GM13977 (cell line): ENCODE results near the gene RBM26.

ENCODE experiments used
- DNase-seq: peaks from one replicate; pipeline ENCODE4 v3.0.0; 2012; ENCODE audit warnings: low spot score
- in situ Hi-C: fragments of 300-500 bp; cut with MboI; formaldehyde crosslinking; loops from one replicate; pipeline ENCODE4 v1.12.0; 2022; ENCODE audit warnings: low sequenced_read_pairs, low pct_unique_long_range_greater_than_20kb, mixed read lengths, inconsistent platforms; ENCODE audit not compliant: unreplicated experiment
- TF ChIP-seq, protein P1 (sequence below): IDR thresholded peaks from 2 replicates; pipeline ENCODE4 v1.5.1; 2012; ENCODE audit warnings: mild to moderate bottlenecking, control low read depth; ENCODE audit not compliant: insufficient read depth; ENCODE audit errors: extremely low read depth, missing control alignments

The RBM26 gene

DNA sequence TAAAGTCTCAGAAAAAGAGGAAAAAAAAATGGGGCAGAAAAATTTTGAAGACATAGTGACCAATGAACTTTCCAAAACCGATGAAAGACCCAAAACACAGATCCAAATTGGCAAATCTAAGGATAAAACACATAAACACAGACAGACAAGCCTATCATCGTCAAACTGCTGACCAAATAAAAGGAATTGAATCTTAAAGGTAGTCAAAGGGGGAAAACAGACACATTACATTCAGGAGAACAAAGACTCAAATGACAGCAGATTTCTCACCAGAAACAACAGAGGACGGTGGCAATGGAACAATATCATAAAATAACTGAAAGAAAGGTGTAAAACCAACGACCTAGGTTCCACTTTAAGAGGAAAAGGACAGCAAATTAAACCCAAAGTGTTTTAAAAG, 10.2 kb downstream of the RBM26 start:
- TF ChIP-seq, protein P1, sequence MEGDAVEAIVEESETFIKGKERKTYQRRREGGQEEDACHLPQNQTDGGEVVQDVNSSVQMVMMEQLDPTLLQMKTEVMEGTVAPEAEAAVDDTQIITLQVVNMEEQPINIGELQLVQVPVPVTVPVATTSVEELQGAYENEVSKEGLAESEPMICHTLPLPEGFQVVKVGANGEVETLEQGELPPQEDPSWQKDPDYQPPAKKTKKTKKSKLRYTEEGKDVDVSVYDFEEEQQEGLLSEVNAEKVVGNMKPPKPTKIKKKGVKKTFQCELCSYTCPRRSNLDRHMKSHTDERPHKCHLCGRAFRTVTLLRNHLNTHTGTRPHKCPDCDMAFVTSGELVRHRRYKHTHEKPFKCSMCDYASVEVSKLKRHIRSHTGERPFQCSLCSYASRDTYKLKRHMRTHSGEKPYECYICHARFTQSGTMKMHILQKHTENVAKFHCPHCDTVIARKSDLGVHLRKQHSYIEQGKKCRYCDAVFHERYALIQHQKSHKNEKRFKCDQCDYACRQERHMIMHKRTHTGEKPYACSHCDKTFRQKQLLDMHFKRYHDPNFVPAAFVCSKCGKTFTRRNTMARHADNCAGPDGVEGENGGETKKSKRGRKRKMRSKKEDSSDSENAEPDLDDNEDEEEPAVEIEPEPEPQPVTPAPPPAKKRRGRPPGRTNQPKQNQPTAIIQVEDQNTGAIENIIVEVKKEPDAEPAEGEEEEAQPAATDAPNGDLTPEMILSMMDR: no peak
- in situ Hi-C loops: no loop called here
- DNase-seq: no peak

DNA sequence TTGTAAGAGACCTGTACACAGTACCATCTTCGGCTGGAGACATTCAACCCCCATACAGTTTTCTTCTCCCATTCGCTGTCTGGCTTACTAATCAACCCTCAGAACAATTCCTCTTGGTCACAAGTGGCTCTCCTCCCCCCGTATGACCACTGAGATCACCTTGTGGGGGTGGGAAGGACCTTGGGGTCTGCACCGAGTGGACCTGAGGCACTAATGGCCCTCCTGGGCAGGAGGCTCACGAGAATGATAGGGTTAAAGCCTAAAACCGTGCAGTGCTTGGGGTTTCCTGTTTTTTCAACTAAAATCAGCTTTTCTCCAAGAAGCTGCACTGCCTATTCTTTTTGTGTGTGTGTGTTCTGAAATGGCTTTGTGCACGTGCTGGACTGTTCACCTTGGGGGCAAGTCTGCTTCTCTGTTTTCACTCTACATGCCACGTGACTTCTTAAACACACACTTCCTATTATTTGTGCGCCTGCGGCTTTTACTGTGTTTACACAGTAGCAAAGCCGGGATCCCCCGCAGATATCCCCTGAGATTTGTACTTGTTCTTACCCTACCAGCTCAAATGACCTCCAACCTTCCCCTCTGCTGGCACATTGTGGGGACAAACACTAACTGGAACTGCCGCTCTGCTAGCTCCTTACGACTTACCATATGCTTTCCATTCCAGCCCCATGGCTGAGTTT, 12.3 kb downstream of the RBM26 start:
- TF ChIP-seq, protein P1: no peak
- DNase-seq: no peak
- in situ Hi-C loops: no loop called here

DNA sequence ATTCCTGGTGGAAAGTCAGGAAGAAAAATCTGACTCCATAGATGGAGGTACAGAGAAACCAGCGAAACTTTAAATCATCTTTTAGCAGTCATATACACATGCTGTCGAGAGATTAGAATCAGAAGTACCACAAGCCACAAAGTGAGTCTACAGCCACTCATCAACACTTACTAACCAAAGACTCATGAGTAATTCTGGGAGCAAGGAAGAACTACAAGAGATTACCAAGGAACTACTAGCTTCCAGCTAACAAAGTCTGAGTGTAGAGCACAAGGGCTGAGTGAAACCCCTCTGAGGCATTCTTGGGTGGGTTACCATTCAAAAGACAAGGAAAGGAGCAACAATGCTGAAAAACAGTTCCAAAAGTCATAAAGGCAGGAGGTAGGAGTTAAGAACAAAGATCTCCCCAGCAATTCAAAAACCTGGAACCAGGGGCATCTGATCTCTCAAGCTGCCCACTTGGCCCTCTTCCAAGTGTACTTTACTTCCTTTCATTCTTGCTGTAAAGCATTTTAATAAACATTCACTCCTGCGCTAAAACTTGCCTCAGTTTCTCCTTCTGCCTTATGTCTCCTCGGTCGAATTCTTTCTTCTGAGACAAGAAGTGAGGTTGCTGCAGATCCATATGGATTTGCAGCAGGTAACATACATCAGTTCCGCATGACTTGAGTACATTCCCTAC, 13.0 kb downstream of the RBM26 start:
- DNase-seq: no peak
- in situ Hi-C loops: no loop called here
- TF ChIP-seq, protein P1: no peak

DNA sequence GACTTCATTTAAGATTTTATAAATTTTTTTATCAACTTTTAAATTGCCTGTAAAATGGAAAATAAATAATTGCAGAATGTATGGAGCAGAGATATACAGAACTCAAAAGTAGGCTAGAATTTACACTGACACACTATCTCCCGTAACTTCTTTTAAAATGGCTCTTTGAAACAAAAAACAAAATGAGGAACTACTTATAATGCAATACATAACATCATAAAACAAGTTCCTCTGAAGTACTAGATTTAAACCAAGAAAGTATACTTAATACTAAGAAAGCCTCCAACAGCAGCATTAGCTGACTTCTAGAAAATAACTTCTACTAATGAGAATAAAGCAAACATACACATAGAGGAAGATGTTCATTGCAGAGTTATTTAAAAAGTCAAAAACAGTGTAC, 17.0 kb downstream of the RBM26 start:
- TF ChIP-seq, protein P1: no peak
- DNase-seq: no peak
- in situ Hi-C loops: no loop called here

DNA sequence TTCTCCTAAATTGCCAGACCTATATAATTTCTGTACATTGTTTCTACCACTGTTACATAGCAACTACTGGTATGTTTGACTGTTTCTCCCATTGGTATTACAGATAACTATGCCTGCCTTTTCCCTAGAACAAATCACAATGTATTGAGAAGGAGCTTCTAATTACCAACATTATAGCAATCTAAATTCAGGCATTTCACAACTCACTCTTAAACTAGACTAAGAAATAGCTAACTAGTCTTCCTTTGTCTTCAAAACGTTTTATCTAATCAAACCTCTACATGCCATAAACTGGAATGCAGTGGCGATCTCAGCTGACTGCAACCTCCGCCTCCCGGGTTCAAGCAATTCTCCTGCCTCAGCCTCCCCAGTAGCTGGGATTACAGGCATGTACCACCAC, 18.2 kb downstream of the RBM26 start:
- TF ChIP-seq, protein P1: no peak
- no peak for DNase-seq
- in situ Hi-C loops: no loop called here

DNA sequence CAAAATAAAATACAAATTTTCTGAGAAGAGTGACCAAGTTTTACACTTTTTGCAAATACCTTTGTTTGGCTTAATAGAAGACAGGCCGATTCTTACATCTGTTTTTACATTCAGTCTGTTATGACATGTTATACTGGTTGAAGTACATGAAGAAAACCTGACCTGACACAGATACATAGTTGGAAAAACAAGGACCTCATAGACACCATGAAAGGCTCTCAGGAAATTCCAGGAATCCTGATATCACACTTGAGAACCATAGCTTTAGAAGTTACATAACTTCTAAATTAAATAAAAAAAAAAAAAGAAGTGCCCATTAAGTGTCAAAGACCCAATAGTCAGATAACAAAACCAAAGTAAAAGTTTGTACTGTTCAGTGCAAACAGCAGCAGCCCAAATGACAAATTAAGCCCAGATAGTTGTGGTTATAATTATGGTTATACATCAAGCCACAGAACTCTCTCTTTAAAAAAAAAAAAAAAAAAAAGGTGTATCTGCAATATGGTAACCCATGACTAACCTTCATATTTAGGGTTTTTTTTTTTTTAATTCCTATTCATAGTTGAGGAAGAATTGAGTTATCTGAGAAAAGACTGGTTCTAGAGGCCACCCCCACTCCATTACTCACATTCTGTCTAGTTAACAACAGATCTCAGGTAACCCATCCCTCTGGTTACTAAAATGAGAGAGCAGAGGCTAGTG, 19.8 kb downstream of the RBM26 start:
- DNase-seq: no peak
- in situ Hi-C loops: no loop called here
- TF ChIP-seq, protein P1: no peak
